Adipose tissue (tissue), 3 donors: ENCODE results near the gene ADGRE2. TPM values are rescaled to one million over a fixed set of nuclear protein-coding genes. Genes with fewer than 3 reads are reported as not detected.

Experiments
- H3K27ac ChIP-seq: one replicate; pipeline ENCODE4 v1.5.1; 2013; ENCODE audit warnings: low read depth, low read length
- WGBS, 3 donors: extraction: QIAGEN DNeasy Blood & Tissue Kit; methylation state at CpG; one replicate each; pipeline ENCODE4 v1.1.7; 2013; 5-methylcytosine and 5-hydroxymethylcytosine counted together
- polyA plus RNA-seq, 3 donors: library from polyadenylated mRNA; stranded (reverse); fragments of 200-250 nt; gene quantifications; one replicate each; pipeline ENCODE4 v1.2.3, GENCODE V29; 2013
- donor health status: healthy with polysubstance abuse.
- donor health status: Bipolar disorder and iron deficiency.
- donor health status: healthy.

ADGRE2 gene
- polyA plus RNA-seq, 3 donors: 0.51 to 6.9 (median 2.0) TPM

- WGBS, 3 donors: 84 to 91% (median 91%) methylated on average over 13 of the region's 13 CpGs
- H3K27ac ChIP-seq: no peak overlapping the region
These were observed 83.6 kb downstream of the ADGRE2 start for GRCh38 chr19:14694641-14695266.

- peak within 1 kb of the TSS; percentile 95 for H3K27ac ChIP-seq
- 0 to 1% (median 0%) methylated on average over 51 to 66 of the region's 66 CpGs for WGBS, 3 donors
These were observed 88.5 kb downstream of the ADGRE2 start, which contains the start of gene ZNF333 for GRCh38 chr19:14689598-14690503. Gene ZNF333, plus strand, starts transcription at chr19:14690048. Its CDS starts 3,444 bp downstream, at chr19:14693492.

GRCh38 chr19:14686411-14686810 is 91.9 kb downstream of the ADGRE2 start:
- no peak overlapping the region for H3K27ac ChIP-seq
- 40 to 46% (median 42%) methylated on average over 3 of the region's 3 CpGs for WGBS, 3 donors

- WGBS, 3 donors: 24 to 35% (median 33%) methylated on average over 3 of the region's 3 CpGs
- no peak overlapping the region for H3K27ac ChIP-seq
These were observed 94.9 kb downstream of the ADGRE2 start for GRCh38 chr19:14683439-14683838.

Other genes starting within 250 kb of the ADGRE2 start
- gene TECR, start 249.0 kb downstream of the ADGRE2 start, polyA plus RNA-seq: 100 to 1,000 TPM in 2 of 3 donors, 10 to 100 TPM in 1; 82.2 to 242 (median 129) TPM
- 100 to 1,000 TPM; 321 to 644 (median 417) TPM for gene NDUFB7, start 206.5 kb downstream of the ADGRE2 start, polyA plus RNA-seq
- under 1 TPM in 2 of 3 donors, not detected in 1; 0.15 TPM for gene CLEC17A, start 195.5 kb downstream of the ADGRE2 start, polyA plus RNA-seq
- under 1 TPM in 1 of 3 donors, not detected in 2; 0.55 TPM for gene ADGRE3, start 103.7 kb downstream of the ADGRE2 start, polyA plus RNA-seq
- gene ZNF333, start 88.5 kb downstream of the ADGRE2 start, polyA plus RNA-seq: 10 to 100 TPM in 2 of 3 donors, 1 to 10 TPM in 1; 6.4 to 12.7 (median 11.8) TPM
- gene OR7A5, start 56.6 kb upstream of the ADGRE2 start, polyA plus RNA-seq: not detected
- gene OR7C1, start 56.6 kb upstream of the ADGRE2 start, polyA plus RNA-seq: under 1 TPM in 1 of 3 donors, not detected in 2; 0.34 TPM
- not detected for gene OR7A10, start 70.4 kb upstream of the ADGRE2 start, polyA plus RNA-seq
- gene OR7A17, start 107.6 kb upstream of the ADGRE2 start, polyA plus RNA-seq: not detected
- gene OR7C2, start 162.9 kb upstream of the ADGRE2 start, polyA plus RNA-seq: not detected
- not detected for gene SLC1A6, start 201.3 kb upstream of the ADGRE2 start, polyA plus RNA-seq